Right lobe of liver (tissue), 6 donors: ENCODE measurements around the gene GDF3. TPM values are rescaled to one million over a fixed set of nuclear protein-coding genes. Genes with fewer than 3 reads are reported as not detected.

ENCODE experiments used
- ATAC-seq, 4 donors: fragments of 200-7000 bp; cut with Tn5 transposase; one replicate each; pipeline ENCODE4 v1.9.1; 2020; ENCODE audit warnings: mild to moderate bottlenecking in 4 of 4, moderate library complexity in 4 of 4
- DNase-seq, 3 donors: peaks; one replicate each; pipeline ENCODE4 v3.0.0-alpha.2; 2020
- H3K27ac ChIP-seq, 3 donors: fragments of 200-600 bp; one replicate each; pipeline ENCODE4 v1.8.0; 2022
- H3K27me3 ChIP-seq, 2 donors: fragments of 200-600 bp; one replicate each; pipeline ENCODE4 v1.8.0; 2022
- H3K36me3 ChIP-seq, 4 donors: fragments of 200-600 bp; sonication (generic) in 1 of 4; one replicate each; pipeline versions ENCODE4 v1.5.1 to v1.8.0; 2017 to 2022; ENCODE audit warnings: control low read depth in 1 of 4
- H3K4me1 ChIP-seq, 4 donors: fragments of 200-600 bp; sonication (generic) in 1 of 4; one replicate each; pipeline versions ENCODE4 v1.5.1 to v1.8.0; 2017 to 2022; ENCODE audit warnings: control low read depth in 1 of 4
- H3K4me3 ChIP-seq, 3 donors: fragments of 200-600 bp; one replicate each; pipeline ENCODE4 v1.8.0; 2022
- H3K9me3 ChIP-seq, 4 donors: fragments of 200-600 bp; sonication (generic) in 1 of 4; one replicate each; pipeline versions ENCODE4 v1.5.1 to v1.8.0; 2017 to 2022; ENCODE audit warnings: control low read depth in 1 of 4
- POLR2A ChIP-seq: fragments of 450-650 bp; IDR thresholded peaks from one replicate; pipeline ENCODE4 v1.6.1; 2017; ENCODE audit warnings: antibody characterized with exemption, mild to moderate bottlenecking
- WGBS: methylation state at CpG from one replicate; pipeline ENCODE4 v1.1.6; 2018; ENCODE audit warnings: low coverage, low lambda C conversion rate; ENCODE audit not compliant: insufficient coverage; ENCODE audit errors: missing lambda C conversion rate; 5-methylcytosine and 5-hydroxymethylcytosine counted together
- intact Hi-C, 2 donors: fragments of 100-400 bp; cut with DNase I; formaldehyde crosslinking; loops; one replicate each; pipeline versions ENCODE4 v1.11.2 to v1.14.1; 2022
- total RNA-seq, 6 experiments: library from RNA; depleted of rRNA in 2 of 6; stranded (reverse); fragments of >200 nt in 2 of 6; fragmentation: NEBNext Ultra II Directional in 3 of 6; extraction: Animal tissue kit (Norgen Biotek cat#: 25700) in 3 of 6; gene quantifications; one replicate each; pipeline versions ENCODE4 v1.1.0 to v1.2.4, GENCODE V29; 2016 to 2023
- TF ChIP-seq, protein P1 (sequence below), 4 donors: fragments of 200-600 bp in 3 of 4; fragments of 450-650 bp in 1 of 4; IDR thresholded peaks; one replicate each; pipeline versions ENCODE4 v1.5.1 to v1.8.0; 2016 to 2022; ENCODE audit warnings: antibody characterized with exemption in 4 of 4, mild to moderate bottlenecking in 2 of 4
- donor health status: DM: no; HTN: yes; CAD: no.
- donor health status: DM: no; HTN: no; CAD: no.
- donor health status: DM: no; HTN: no; CAD: no.
- donor health status: DM: no; HTN: yes; CAD: no.
- donor health status: DM: no; HTN: yes; CAD: no.

Gene GDF3
- total RNA-seq, 6 experiments from 2014 or later: not detected

DNA sequence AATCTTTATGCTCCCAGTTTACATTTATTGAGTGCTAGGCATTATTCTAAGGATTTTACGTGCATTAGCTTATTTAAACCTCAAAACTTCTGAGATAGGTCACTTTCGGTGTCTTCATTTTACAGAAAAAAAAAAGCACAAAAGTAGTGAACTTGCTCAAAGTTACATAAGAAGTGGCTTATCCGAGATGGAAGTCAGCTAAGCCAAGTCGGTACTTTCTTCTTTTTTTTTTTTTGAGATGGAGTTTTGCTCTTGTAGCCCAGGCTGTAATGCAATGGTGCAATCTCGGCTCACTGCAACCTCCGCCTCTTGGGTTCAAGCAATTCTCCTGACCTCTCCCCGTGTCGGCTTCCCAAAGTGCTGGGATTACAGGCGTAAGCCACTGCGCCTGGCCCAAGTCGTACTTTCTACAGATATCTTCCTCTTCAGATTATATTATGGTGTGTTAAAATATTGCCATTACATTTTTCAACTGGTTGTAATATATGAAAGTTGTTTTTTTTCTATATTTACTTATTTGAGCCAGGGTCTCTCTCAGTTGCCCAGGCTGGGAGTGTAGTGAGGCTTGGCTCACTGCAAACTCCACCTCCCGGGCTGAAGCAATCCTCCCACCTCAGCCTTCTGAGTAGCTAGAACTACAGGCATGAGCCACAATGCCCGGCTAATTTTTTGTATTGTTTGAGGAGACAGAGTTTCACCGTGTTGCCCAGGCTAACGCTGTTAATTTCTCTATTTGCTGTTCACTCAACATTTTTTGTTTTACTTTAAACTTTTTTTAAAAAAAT, 24.6 kb upstream of the GDF3 start:
- Histone ChIP-seq H3K4me1 (no peaks in the 10 kb centered on the region), H3K36me3 (no peaks in the 10 kb centered on the region), H3K27ac (no peak overlapping the region), H3K4me3 (no peak overlapping the region), H3K27me3 (no peaks in the 10 kb centered on the region), H3K9me3 (no peaks in the 10 kb centered on the region)
- 50% methylated on average over 14 of the region's 15 CpGs for WGBS
- intact Hi-C loops: no loop called here
- DNase-seq: no peak
- TF ChIP-seq, protein P1, sequence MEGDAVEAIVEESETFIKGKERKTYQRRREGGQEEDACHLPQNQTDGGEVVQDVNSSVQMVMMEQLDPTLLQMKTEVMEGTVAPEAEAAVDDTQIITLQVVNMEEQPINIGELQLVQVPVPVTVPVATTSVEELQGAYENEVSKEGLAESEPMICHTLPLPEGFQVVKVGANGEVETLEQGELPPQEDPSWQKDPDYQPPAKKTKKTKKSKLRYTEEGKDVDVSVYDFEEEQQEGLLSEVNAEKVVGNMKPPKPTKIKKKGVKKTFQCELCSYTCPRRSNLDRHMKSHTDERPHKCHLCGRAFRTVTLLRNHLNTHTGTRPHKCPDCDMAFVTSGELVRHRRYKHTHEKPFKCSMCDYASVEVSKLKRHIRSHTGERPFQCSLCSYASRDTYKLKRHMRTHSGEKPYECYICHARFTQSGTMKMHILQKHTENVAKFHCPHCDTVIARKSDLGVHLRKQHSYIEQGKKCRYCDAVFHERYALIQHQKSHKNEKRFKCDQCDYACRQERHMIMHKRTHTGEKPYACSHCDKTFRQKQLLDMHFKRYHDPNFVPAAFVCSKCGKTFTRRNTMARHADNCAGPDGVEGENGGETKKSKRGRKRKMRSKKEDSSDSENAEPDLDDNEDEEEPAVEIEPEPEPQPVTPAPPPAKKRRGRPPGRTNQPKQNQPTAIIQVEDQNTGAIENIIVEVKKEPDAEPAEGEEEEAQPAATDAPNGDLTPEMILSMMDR (IDR thresholded peaks at IDR 0.05): no peak
- no peak for TF ChIP-seq POLR2A
- ATAC-seq: no peak

DNA sequence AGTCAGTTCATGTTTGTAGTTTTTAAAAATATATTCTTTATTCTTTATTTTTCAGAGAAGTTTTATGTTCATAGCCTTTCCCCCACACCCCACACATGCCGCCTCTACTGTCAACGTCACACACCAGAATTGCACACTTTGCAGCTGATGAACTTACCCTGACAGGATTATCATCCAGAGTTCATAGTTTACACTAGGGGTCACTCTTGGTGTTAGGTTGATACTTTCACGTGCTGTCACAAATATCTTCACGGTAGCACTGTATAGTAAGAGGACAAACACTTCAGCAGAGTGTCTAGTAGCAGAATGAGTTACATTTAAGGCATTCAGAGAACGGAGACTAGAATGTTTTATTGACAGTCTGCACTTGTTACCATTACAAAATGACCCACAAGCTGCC, 20.8 kb upstream of the GDF3 start:
- Histone ChIP-seq H3K9me3 (no peaks in the 10 kb centered on the region), H3K4me1 (no peaks in the 10 kb centered on the region), H3K27me3 (no peaks in the 10 kb centered on the region), H3K4me3 (no peak overlapping the region), H3K27ac (no peak overlapping the region), H3K36me3 (no peaks in the 10 kb centered on the region)
- DNase-seq (no peak), ATAC-seq (peak; percentile 33 to 68 (median 64))
- 14% methylated on average over 5 of the region's 5 CpGs for WGBS
- TF ChIP-seq, protein P1 (IDR thresholded peaks at IDR 0.05): peak in 3 of 4 donors; percentile 23 to 32 (median 26)
- no peak for TF ChIP-seq POLR2A
- intact Hi-C loops: no loop called here

DNA sequence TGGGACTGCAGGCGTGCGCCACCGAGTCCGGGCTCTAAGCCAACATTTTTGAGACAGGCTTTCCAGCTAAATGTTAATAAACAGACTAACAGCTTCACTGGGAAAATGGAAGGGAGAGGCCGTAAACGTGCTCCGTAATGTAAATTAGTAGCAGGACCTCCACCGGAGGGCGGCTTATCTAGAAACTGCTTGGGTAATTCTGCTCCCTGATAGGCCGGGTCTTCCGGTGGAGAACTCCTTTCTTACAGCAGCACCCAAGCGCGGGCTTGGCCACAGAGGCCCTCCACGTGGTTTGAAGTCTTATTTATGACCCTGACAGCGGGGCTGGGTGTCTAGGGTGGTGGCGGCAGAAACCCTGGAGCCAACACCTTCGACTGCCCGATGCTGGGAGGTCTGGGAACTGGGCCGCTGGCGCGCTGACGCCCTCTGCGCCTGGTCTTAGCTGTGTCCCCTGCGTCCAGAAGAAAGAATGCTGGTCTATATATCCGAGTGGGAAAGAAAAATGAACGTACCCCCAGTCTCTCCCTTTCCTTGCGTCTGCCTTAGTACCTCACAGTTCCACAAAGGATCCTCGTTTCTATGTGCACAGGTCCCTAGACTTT, 17.4 kb upstream of the GDF3 start:
- no peaks in the 10 kb centered on the region for H3K4me1 ChIP-seq
- no peak for DNase-seq
- WGBS: 84% methylated on average over 21 of the region's 28 CpGs
- intact Hi-C loops: no loop called here
- ATAC-seq: no peak
- TF ChIP-seq, protein P1 (IDR thresholded peaks at IDR 0.05): no peak
- TF ChIP-seq POLR2A: no peak
- H3K27me3 ChIP-seq: no peaks in the 10 kb centered on the region
- H3K4me3 ChIP-seq: no peak overlapping the region
- no peak overlapping the region for H3K27ac ChIP-seq
- no peaks in the 10 kb centered on the region for H3K9me3 ChIP-seq
- H3K36me3 ChIP-seq: no peaks in the 10 kb centered on the region

DNA sequence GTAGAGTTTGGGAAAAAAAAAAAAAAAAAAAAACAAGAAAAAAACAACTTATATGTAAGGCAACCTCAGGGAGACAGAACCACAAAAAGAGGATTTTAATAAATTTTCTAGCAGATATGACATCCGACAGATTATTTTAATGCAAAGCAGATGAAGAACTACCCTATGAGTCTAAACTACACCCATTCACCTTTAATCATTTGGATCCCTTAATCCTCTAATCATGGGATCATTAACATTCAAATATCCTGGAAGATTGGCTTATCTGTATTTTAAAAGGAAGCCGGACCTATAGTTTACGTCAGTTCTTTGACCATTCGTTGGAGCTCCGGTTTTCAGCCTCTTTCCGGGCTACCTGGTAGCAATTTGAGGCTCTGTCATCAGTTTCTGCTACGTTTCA, 15.6 kb upstream of the GDF3 start, which contains the start of gene DPPA3:
TSS of gene DPPA3 (plus strand) at position 301 of the 400 bp plus-strand sequence. CDS start 138 bp downstream, outside the sequence.
- TF ChIP-seq, protein P1 (IDR thresholded peaks at IDR 0.05): no peak
- H3K4me1 ChIP-seq: no peaks in the 10 kb centered on the region
- ATAC-seq (no peak), DNase-seq (no peak)
- H3K9me3 ChIP-seq: no peaks in the 10 kb centered on the region
- H3K4me3 ChIP-seq: no peak within 1 kb of the TSS
- intact Hi-C loops: no loop called here
- H3K27me3 ChIP-seq: no peaks in the 10 kb centered on the region
- no peaks in the 10 kb centered on the region for H3K36me3 ChIP-seq
- H3K27ac ChIP-seq: no peak within 1 kb of the TSS
- 65% methylated on average over 7 of the region's 7 CpGs for WGBS
